GM18873 (cell line): ENCODE results near the gene CNNM4.

Source experiments
- ATAC-seq: cut with Tn5 transposase; IDR thresholded peaks from one replicate; pipeline ENCODE4 v1.9.1; 2021; ENCODE audit warnings: mild to moderate bottlenecking, moderate library complexity, moderate number of reproducible peaks; ENCODE audit not compliant: unreplicated experiment, low FRiP score

The CNNM4 gene

GRCh38 chr2:96757477-96757860 is 3.2 kb upstream of the CNNM4 start:
- no peak for ATAC-seq

GRCh38 chr2:96758987-96759386 is 1.7 kb upstream of the CNNM4 start:
- ATAC-seq: no peak

GRCh38 chr2:96759548-96759947 is 1.2 kb upstream of the CNNM4 start:
- no peak for ATAC-seq

- ATAC-seq: no peak
Observed at GRCh38 chr2:96760986-96761832, 507 bp downstream of the CNNM4 start.

GRCh38 chr2:96762529-96763311 is 2.0 kb downstream of the CNNM4 start:
- ATAC-seq: no peak

GRCh38 chr2:96763511-96764252 is 3.0 kb downstream of the CNNM4 start:
- no peak for ATAC-seq

- ATAC-seq: no peak
Observed at GRCh38 chr2:96764253-96764637, 3.5 kb downstream of the CNNM4 start.

GRCh38 chr2:96767135-96767871 is 6.6 kb downstream of the CNNM4 start:
- ATAC-seq: no peak

GRCh38 chr2:96768083-96768561 is 7.4 kb downstream of the CNNM4 start:
- no peak for ATAC-seq

- ATAC-seq: no peak
Observed at GRCh38 chr2:96769814-96770213, 9.1 kb downstream of the CNNM4 start.

- ATAC-seq: no peak
Observed at GRCh38 chr2:96770442-96771202, 9.9 kb downstream of the CNNM4 start.

- no peak for ATAC-seq
Observed at GRCh38 chr2:96771796-96772618, 11.3 kb downstream of the CNNM4 start.

GRCh38 chr2:96772903-96773671 is 12.4 kb downstream of the CNNM4 start:
- ATAC-seq: no peak

GRCh38 chr2:96773922-96774321 is 13.2 kb downstream of the CNNM4 start:
- no peak for ATAC-seq

- no peak for ATAC-seq
Observed at GRCh38 chr2:96775160-96775559, 14.5 kb downstream of the CNNM4 start.

GRCh38 chr2:96783388-96783787 is 22.7 kb downstream of the CNNM4 start:
- ATAC-seq: no peak

- ATAC-seq: no peak
Observed at GRCh38 chr2:96787411-96787810, 26.7 kb downstream of the CNNM4 start.
